PC-9 (cell line): Measurements from ENCODE around the gene FOXP1. TPM values are rescaled to one million over a fixed set of nuclear protein-coding genes. Genes with fewer than 3 reads are reported as not detected.

ENCODE experiments used
- BruUV-seq: library from RNA; stranded (reverse); fragments of 400-500 nt; replicated peaks from 2 replicates; lab custom pipeline; 2021; lab: Mats Ljungman, UMichigan
- CTCF ChIA-PET: fragments of 300-600 bp; sonication (Branson Sonifier 250); formaldehyde crosslinking; loops from one replicate; lab custom pipeline; 2022; ENCODE audit warnings: antibody characterized with exemption; lab: Charles Lee
- POLR2A ChIA-PET: fragments of 300-600 bp; sonication (Branson Sonifier 250); formaldehyde crosslinking; loops from one replicate; lab custom pipeline; 2022; ENCODE audit warnings: antibody characterized with exemption; ENCODE audit not compliant: unreplicated experiment; lab: Charles Lee
- DNase-seq, 2 experiments: peaks; one replicate each; pipeline versions ENCODE4 v3.0.0 to v3.0.0-alpha.2; 2015 to 2022; ENCODE audit warnings: mixed read lengths in 1 of 2
- H2AFZ ChIP-seq: fragments of 200-600 bp; sonication (generic); 2 replicates; pipeline ENCODE4 v1.8.1; 2017; ENCODE audit warnings: antibody characterized with exemption
- H3F3A ChIP-seq: fragments of 200-600 bp; sonication (generic); 2 replicates; pipeline ENCODE4 v1.8.1; 2017; ENCODE audit warnings: antibody characterized with exemption, mild to moderate bottlenecking, low read depth; ENCODE audit not compliant: insufficient read depth
- H3K27ac ChIP-seq: fragments of 200-600 bp; sonication (generic); 2 replicates; pipeline ENCODE4 v1.6.1; 2016; ENCODE audit warnings: mixed run types
- H3K27me3 ChIP-seq: fragments of 200-600 bp; sonication (generic); 2 replicates; pipeline ENCODE4 v1.6.1; 2016; ENCODE audit warnings: low read depth, mixed run types; ENCODE audit not compliant: insufficient read depth
- H3K36me3 ChIP-seq: fragments of 200-600 bp; sonication (generic); 2 replicates; pipeline ENCODE4 v1.6.1; 2016; ENCODE audit warnings: low read depth, mixed run types
- H3K4me1 ChIP-seq: fragments of 200-600 bp; sonication (generic); replicated peaks from 2 replicates; pipeline ENCODE4 v1.6.1; 2016; ENCODE audit warnings: mixed run types; ENCODE audit not compliant: insufficient read depth
- H3K4me2 ChIP-seq: fragments of 200-600 bp; sonication (generic); 2 replicates; pipeline ENCODE4 v1.6.1; 2017; ENCODE audit warnings: mixed run types
- H3K4me3 ChIP-seq: fragments of 200-600 bp; sonication (generic); 2 replicates; pipeline ENCODE4 v1.6.1; 2016; ENCODE audit warnings: mixed run types
- H3K79me2 ChIP-seq: fragments of 200-600 bp; sonication (generic); 2 replicates; pipeline ENCODE4 v1.6.1; 2017; ENCODE audit warnings: low read depth, mixed run types
- H3K9me2 ChIP-seq: fragments of 200-600 bp; sonication (generic); 2 replicates; pipeline ENCODE4 v1.8.1; 2017; ENCODE audit warnings: mild to moderate bottlenecking; ENCODE audit not compliant: insufficient read depth
- H3K9me3 ChIP-seq: fragments of 200-600 bp; sonication (generic); 2 replicates; pipeline ENCODE4 v1.8.1; 2016; ENCODE audit warnings: low read depth; ENCODE audit not compliant: insufficient read depth
- H4K20me1 ChIP-seq: fragments of 200-600 bp; sonication (generic); 2 replicates; pipeline ENCODE4 v1.8.1; 2017; ENCODE audit not compliant: insufficient read depth
- CTCF ChIP-seq: fragments of 200-600 bp; sonication (generic); conservative IDR thresholded peaks from 2 replicates; pipeline ENCODE4 v1.6.1; 2017; ENCODE audit warnings: mixed run types, antibody characterized with exemption, mild to moderate bottlenecking, moderate library complexity
- EZH2 ChIP-seq: fragments of 200-600 bp; sonication (generic); IDR thresholded peaks from 2 replicates; pipeline ENCODE4 v1.8.0; 2017; ENCODE audit warnings: antibody characterized with exemption, low read depth
- intact Hi-C: fragments of 100-400 bp; cut with micrococcal nuclease; formaldehyde crosslinking; loops from one replicate; pipeline ENCODE4 v1.10.0; 2022; ENCODE audit not compliant: unreplicated experiment
- total RNA-seq: library from RNA; stranded (reverse); gene quantifications from 2 replicates; pipeline ENCODE4 v1.2.3, GENCODE V29; 2021

Gene FOXP1
- total RNA-seq, 1 experiment from 2014 or later: 33.3 TPM

- Histone ChIP-seq H3K9me2 (no peaks in the 10 kb centered on the region), H3K27ac (no peak overlapping the region), H3K9me3 (no peaks in the 10 kb centered on the region), H3K4me2 (no peak overlapping the region), H3K4me1 (peaks cover 8% of the 10 kb centered on the region), H3K4me3 (no peak overlapping the region), H3K27me3 (no peaks in the 10 kb centered on the region), H3K79me2 (no peaks in the 10 kb centered on the region), H4K20me1 (no peaks in the 10 kb centered on the region), H3K36me3 (no peaks in the 10 kb centered on the region), H2AFZ (no peak overlapping the region), H3F3A (no peaks in the 10 kb centered on the region)
- TF ChIP-seq CTCF (no peak), EZH2 (no peak)
- intact Hi-C loops: no loop called here
- no TSS peak for BruUV-seq
- DNase-seq: no peak
- CTCF ChIA-PET: no interaction called here
- POLR2A ChIA-PET: no interaction called here
Observed at GRCh38 chr3:71166339-71167240, 416.9 kb downstream of the FOXP1 start.

DNA sequence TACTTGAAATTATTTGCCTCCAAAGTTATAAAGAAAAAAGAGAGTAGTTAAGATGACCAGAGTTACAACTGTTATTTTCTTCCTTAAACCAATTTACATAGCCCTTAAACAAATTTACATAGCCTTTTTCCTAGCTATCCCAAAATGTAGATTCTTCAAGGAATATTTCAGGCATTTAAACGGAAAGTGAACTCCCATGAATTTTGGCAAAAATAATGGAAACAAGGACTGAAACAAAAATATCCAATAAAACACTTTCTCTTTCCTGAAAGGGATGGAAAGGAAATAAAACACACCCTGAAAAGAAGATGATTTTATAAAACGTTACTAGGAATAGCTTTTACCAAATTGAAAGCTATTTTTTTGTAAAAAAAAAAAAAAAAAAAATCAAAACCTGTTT is 418.6 kb downstream of the FOXP1 start:
- Histone ChIP-seq H3K27ac (no peak overlapping the region), H3K36me3 (no peaks in the 10 kb centered on the region), H3K4me3 (no peak overlapping the region), H3K9me2 (no peaks in the 10 kb centered on the region), H3K4me2 (no peak overlapping the region), H3K27me3 (no peaks in the 10 kb centered on the region), H3K79me2 (no peaks in the 10 kb centered on the region), H4K20me1 (no peaks in the 10 kb centered on the region), H3F3A (no peaks in the 10 kb centered on the region), H2AFZ (no peak overlapping the region), H3K4me1 (peaks cover 8% of the 10 kb centered on the region), H3K9me3 (no peaks in the 10 kb centered on the region)
- ChIA-PET CTCF (no interaction called here), POLR2A (no interaction called here)
- no TSS peak for BruUV-seq
- intact Hi-C loops: no loop called here
- DNase-seq: no peak
- TF ChIP-seq EZH2: no peak
- no peak for TF ChIP-seq CTCF

GRCh38 chr3:71163198-71163918 is 420.2 kb downstream of the FOXP1 start:
- CTCF ChIA-PET: no interaction called here

More at GRCh38 chr3:71163198-71163918, 420.2 kb downstream of the FOXP1 start:
- Histone ChIP-seq H4K20me1 (no peaks in the 10 kb centered on the region), H3K4me2 (no peak overlapping the region), H3K27me3 (no peaks in the 10 kb centered on the region), H2AFZ (no peak overlapping the region), H3K36me3 (no peaks in the 10 kb centered on the region), H3K79me2 (no peaks in the 10 kb centered on the region), H3K27ac (no peak overlapping the region), H3F3A (no peaks in the 10 kb centered on the region), H3K4me1 (peaks cover 7% of the 10 kb centered on the region), H3K4me3 (no peak overlapping the region), H3K9me3 (no peaks in the 10 kb centered on the region), H3K9me2 (no peaks in the 10 kb centered on the region)
- BruUV-seq: no TSS peak
- POLR2A ChIA-PET: no interaction called here
- no peak for DNase-seq
- intact Hi-C loops: no loop called here
- TF ChIP-seq EZH2 (no peak), CTCF (no peak)
